HepG2 (cell line): ENCODE measurements around the gene GRIFIN. TPM values are rescaled to one million over a fixed set of nuclear protein-coding genes. Genes with fewer than 3 reads are reported as not detected.

Experiments
- ATAC-seq: fragments of 200-7000 bp; cut with Tn5 transposase; 3 replicates; pipeline ENCODE4 v1.9.1; 2020; ENCODE audit warnings: mild to moderate bottlenecking, moderate library complexity
- BruUV-seq: library from RNA; stranded (reverse); fragments of 400-500 nt; replicated peaks from 2 replicates; lab custom pipeline; 2021; lab: Mats Ljungman, UMichigan
- CTCF ChIA-PET: fragments of 300-600 bp; formaldehyde crosslinking; extraction: SDS; loops from one replicate; lab custom pipeline; 2021; ENCODE audit warnings: low total read pairs, inconsistent platforms, low intra/inter-chr PET ratio; lab: Yijun Ruan, JAX
- POLR2A ChIA-PET: fragments of 350-600 bp; sonication (Branson Sonifier 250); formaldehyde crosslinking; loops from one replicate; lab custom pipeline; 2020; ENCODE audit warnings: antibody characterized with exemption, inconsistent platforms; lab: Yijun Ruan, JAX
- DNase-seq: peaks from one replicate; pipeline ENCODE4 v3.0.0-alpha.2; 2015; ENCODE audit warnings: low spot score
- FAIRE-seq: peaks from 3 replicates; lab custom pipeline; 2011; peaks lifted over from hg19 to GRCh38; lab: Jason Lieb, UNC
- H2AFZ ChIP-seq: one replicate; pipeline ENCODE4 v1.6.1; 2011; ENCODE audit warnings: low read length, inconsistent platforms
- H3K27ac ChIP-seq: fragments of 300-600 bp; 3 replicates; pipeline ENCODE4 v1.8.0; 2011; ENCODE audit warnings: mixed run types, mild to moderate bottlenecking, mixed read lengths, low read length, inconsistent platforms; ENCODE audit not compliant: insufficient read depth; ENCODE audit errors: extremely low read length
- H3K27me3 ChIP-seq, 2 experiments: fragments of 200-600 bp in 1 of 2; 2 replicates in 1 of 2; 3 replicates in 1 of 2; pipeline versions ENCODE4 v1.6.0 to v1.8.0; 2011; ENCODE audit warnings: low read length in 2 of 2, mild to moderate bottlenecking in 2 of 2, moderate library complexity in 2 of 2, inconsistent platforms in 1 of 2; ENCODE audit not compliant: insufficient read depth in 2 of 2, control insufficient read depth in 1 of 2
- H3K36me3 ChIP-seq, 2 experiments: fragments of 200-600 bp in 1 of 2; replicated peaks in 1 of 2; 2 replicates in 1 of 2; 3 replicates in 1 of 2; pipeline versions ENCODE4 v1.5.1 to v1.8.0; 2011; ENCODE audit warnings: low read length in 2 of 2, inconsistent platforms in 1 of 2; ENCODE audit not compliant: insufficient read depth in 2 of 2, control insufficient read depth in 1 of 2
- H3K4me1 ChIP-seq: 2 replicates; pipeline ENCODE4 v1.5.1; 2012; ENCODE audit warnings: low read length, inconsistent platforms; ENCODE audit not compliant: insufficient read depth
- H3K4me2 ChIP-seq: 2 replicates; pipeline ENCODE4 v1.6.0; 2011; ENCODE audit warnings: low read depth, low read length, inconsistent platforms
- H3K4me3 ChIP-seq, 3 experiments: fragments of 200-600 bp in 1 of 3; sonication (generic), shearing (Covaris generic) in 1 of 3; replicated peaks in 1 of 3; 2 replicates each; pipeline ENCODE4 v1.5.1; 2011 to 2016; ENCODE audit warnings: low read length in 3 of 3, inconsistent platforms in 2 of 3, low read depth in 2 of 3, mild to moderate bottlenecking in 2 of 3, control low read depth in 1 of 3, mixed read lengths in 1 of 3; ENCODE audit not compliant: insufficient read depth in 1 of 3
- H3K79me2 ChIP-seq: one replicate; pipeline ENCODE4 v1.6.1; 2011; ENCODE audit warnings: low read length, inconsistent platforms; ENCODE audit not compliant: insufficient read depth
- H3K9ac ChIP-seq: 2 replicates; pipeline ENCODE4 v1.6.0; 2011; ENCODE audit warnings: mild to moderate bottlenecking, low read depth, low read length, inconsistent platforms; ENCODE audit not compliant: insufficient read depth
- H3K9me3 ChIP-seq: 2 replicates; pipeline ENCODE4 v1.5.1; 2012; ENCODE audit warnings: mild to moderate bottlenecking, low read length
- H4K20me1 ChIP-seq: 2 replicates; pipeline ENCODE4 v1.6.0; 2011; ENCODE audit warnings: inconsistent platforms, mild to moderate bottlenecking, low read length, moderate library complexity; ENCODE audit not compliant: insufficient read depth
- BCLAF1 ChIP-seq: fragments of 450-650 bp; IDR thresholded peaks from 2 replicates; pipeline ENCODE4 v1.6.1; 2017; ENCODE audit warnings: mild to moderate bottlenecking
- ELF4 ChIP-seq: sonication (generic); formaldehyde crosslinking; IDR thresholded peaks from 2 replicates; pipeline ENCODE4 v1.5.0; 2020; ENCODE audit warnings: missing genetic modification reagents, mild to moderate bottlenecking, moderate library complexity, borderline replicate concordance
- GABPA ChIP-seq, 2 experiments: IDR thresholded peaks; 2 replicates each; pipeline ENCODE4 v1.6.1; 2011 to 2016; ENCODE audit warnings: low read depth in 2 of 2, low read length in 1 of 2, missing biosample characterization in 1 of 2, missing genetic modification characterization in 1 of 2
- GLI4 ChIP-seq: sonication (generic); formaldehyde crosslinking; IDR thresholded peaks from 2 replicates; pipeline ENCODE4 v1.5.1; 2020; ENCODE audit warnings: missing genetic modification reagents, mild to moderate bottlenecking, moderate library complexity, borderline replicate concordance
- IRX3 ChIP-seq: sonication (generic); formaldehyde crosslinking; IDR thresholded peaks from 2 replicates; pipeline ENCODE4 v1.8.1; 2023; ENCODE audit warnings: mild to moderate bottlenecking, low read depth, missing genetic modification reagents, borderline replicate concordance
- KMT2B ChIP-seq: IDR thresholded peaks from 2 replicates; pipeline ENCODE4 v1.6.1; 2016; ENCODE audit warnings: missing genetic modification reagents, missing compliant biosample characterization
- MEF2D ChIP-seq: sonication (generic); formaldehyde crosslinking; IDR thresholded peaks from 2 replicates; pipeline ENCODE4 v1.5.1; 2020; ENCODE audit warnings: mild to moderate bottlenecking, missing genetic modification reagents
- PCBP1 ChIP-seq: fragments of 200-400 bp; formaldehyde crosslinking; IDR thresholded peaks from 2 replicates; pipeline ENCODE4 v1.6.1; 2017; ENCODE audit warnings: mild to moderate bottlenecking, low read depth, low read length, borderline replicate concordance
- SPEN ChIP-seq: sonication (generic); formaldehyde crosslinking; IDR thresholded peaks from 2 replicates; pipeline ENCODE4 v1.5.1; 2020; ENCODE audit warnings: low read depth, mild to moderate bottlenecking, missing genetic modification reagents
- ZNF235 ChIP-seq: sonication (generic); formaldehyde crosslinking; IDR thresholded peaks from 2 replicates; pipeline ENCODE4 v1.8.1; 2023; ENCODE audit warnings: mild to moderate bottlenecking, missing genetic modification reagents, borderline replicate concordance
- ZNF263 ChIP-seq: sonication (generic); formaldehyde crosslinking; IDR thresholded peaks from 2 replicates; pipeline ENCODE4 v1.4.0; 2020; ENCODE audit warnings: missing genetic modification reagents
- ZNF839 ChIP-seq: sonication (generic); formaldehyde crosslinking; IDR thresholded peaks from 2 replicates; pipeline ENCODE4 v1.4.0; 2020; ENCODE audit warnings: missing genetic modification reagents, mild to moderate bottlenecking, borderline replicate concordance
- ZNF883 ChIP-seq: sonication (generic); formaldehyde crosslinking; IDR thresholded peaks from 2 replicates; pipeline ENCODE4 v1.5.1; 2020; ENCODE audit warnings: mild to moderate bottlenecking, missing genetic modification reagents; ENCODE audit errors: not compliant biosample characterization
- WGBS: methylation state at CpG from one replicate; pipeline ENCODE4 v1.1.6; 2017; ENCODE audit warnings: low lambda C conversion rate; 5-methylcytosine and 5-hydroxymethylcytosine counted together
- in situ Hi-C: cut with HindIII; loops from 2 replicates; pipeline ENCODE4 v1.10.0; 2017; ENCODE audit warnings: low pct_unique_long_range_greater_than_20kb; ENCODE audit not compliant: extremely low pct_ligation_motif_present
- intact Hi-C: fragments of 100-400 bp; cut with micrococcal nuclease; formaldehyde crosslinking; loops from one replicate; pipeline ENCODE4 v1.10.0; 2022; ENCODE audit not compliant: unreplicated experiment
- polyA plus RNA-seq, 8 experiments: library from polyadenylated mRNA; depleted of rRNA in 3 of 8; stranded (reverse) in 7 of 8; unstranded in 1 of 8; fragments of >200 nt; fragmentation: Illumina TruSeq in 4 of 8; extraction: Trizol in 4 of 8; gene quantifications; 2 replicates each; pipeline versions ENCODE4 v1.2.1 to v1.2.3, GENCODE V29; 2011 to 2016; ENCODE audit warnings: low read depth in 4 of 8, missing spikeins in 1 of 8, mixed read lengths in 1 of 8; ENCODE audit not compliant: insufficient read depth in 1 of 8
- total RNA-seq, 5 experiments: library from RNA; depleted of rRNA; stranded (reverse); fragments of >200 nt; fragmentation: Illumina TruSeq; extraction: Trizol; gene quantifications; 2 replicates each; pipeline ENCODE4 v1.2.3, GENCODE V29; 2016; ENCODE audit warnings: low read depth in 1 of 5
- TF ChIP-seq, protein P1 (sequence below): sonication (generic); formaldehyde crosslinking; IDR thresholded peaks from 2 replicates; pipeline ENCODE4 v1.4.0; 2020; ENCODE audit warnings: missing genetic modification reagents, borderline replicate concordance

Gene GRIFIN
- total and polyA plus RNA-seq, 2 of the 13 experiments (the other 11 are each of a cell fraction or from before 2014, with no cell fraction given) = not detected

DNA sequence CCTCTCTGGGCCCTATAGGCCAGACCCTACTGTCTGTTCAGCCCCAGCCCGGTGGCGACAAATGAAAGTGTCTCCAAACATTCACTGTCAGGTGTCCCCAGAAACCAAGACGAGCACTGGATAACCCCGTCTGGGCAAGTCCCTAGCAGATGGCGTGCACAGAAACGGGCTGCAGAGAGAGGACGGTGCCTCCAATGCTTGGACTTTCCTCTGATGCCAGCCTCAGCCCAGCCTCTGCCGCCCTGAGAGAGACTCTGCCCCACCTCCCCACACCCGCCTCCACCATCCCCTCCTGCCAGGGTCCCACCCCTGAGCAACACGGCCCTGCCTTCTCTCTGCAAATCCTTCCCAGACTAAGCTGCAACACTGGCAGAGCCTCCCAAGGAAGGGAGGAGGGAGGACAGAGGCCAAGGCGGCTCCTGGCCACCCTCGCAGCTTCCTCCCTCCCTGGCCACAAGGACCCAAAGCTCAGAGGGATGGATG lies 36.0 kb upstream of the GRIFIN start:
- ATAC-seq = peak; percentile 1; the same call in 1 of the 3 replicates
- CTCF ChIA-PET = no interaction called here

GRCh38 chr7:2511769-2512168 lies 35.6 kb upstream of the GRIFIN start:
- H3K9me3 ChIP-seq = no peaks in the 10 kb centered on the region
- no peak overlapping the region for H3K27ac ChIP-seq
- peaks cover 79% of the 10 kb centered on the region for H3K4me1 ChIP-seq
- peak overlapping the region; percentile 19 to 71 (median 46); a peak in 4 of 6 replicates for H3K4me3 ChIP-seq
- H4K20me1 ChIP-seq = no peaks in the 10 kb centered on the region
- H3K36me3 ChIP-seq = no peaks in the 10 kb centered on the region
- H2AFZ ChIP-seq = no peak overlapping the region
- CTCF ChIA-PET = no interaction called here
- H3K79me2 ChIP-seq = no peaks in the 10 kb centered on the region
- in situ Hi-C loops = no loop called here
- H3K9ac ChIP-seq = no peak overlapping the region
- no peak for DNase-seq
- H3K27me3 ChIP-seq = peaks cover 10 to 82% of the 10 kb centered on the region in 2 experiments; a peak in 4 of 5 replicates
- peak overlapping the region; percentile 83 for H3K4me2 ChIP-seq
- 2% methylated on average over 7 of the region's 18 CpGs for WGBS
- POLR2A ChIA-PET = no interaction called here
- peak; percentile 37; the same call in 2 of the 3 replicates for ATAC-seq
- intact Hi-C loops = no loop called here
- no peak for FAIRE-seq
- BruUV-seq = no TSS peak
- TF ChIP-seq ELF4 (no peak), IRX3 (CRISPR knock-in tag) (0 out of 2 replicates have a peak, but pooled peaks have one; percentile 28), KMT2B (CRISPR knock-in tag) (no peak), GLI4 (CRISPR knock-in tag) (no peak), ZNF839 (CRISPR knock-in tag) (0 out of 2 replicates have a peak, but pooled peaks have one; percentile 66), PCBP1 (no peak), MEF2D (CRISPR knock-in tag) (no peak), ZNF263 (CRISPR knock-in tag) (no peak; the same call in 1 of the 2 replicates), ZNF235 (CRISPR knock-in tag) (no peak), GABPA (IDR thresholded peaks at IDR 0.05; ENCODE audit: low read depth, low read length) (no peak), GABPA (CRISPR knock-in tag; IDR thresholded peaks at IDR 0.05; ENCODE audit: low read depth) (no peak; the same call in 1 of the 2 replicates), BCLAF1 (no peak)
- TF ChIP-seq, protein P1, sequence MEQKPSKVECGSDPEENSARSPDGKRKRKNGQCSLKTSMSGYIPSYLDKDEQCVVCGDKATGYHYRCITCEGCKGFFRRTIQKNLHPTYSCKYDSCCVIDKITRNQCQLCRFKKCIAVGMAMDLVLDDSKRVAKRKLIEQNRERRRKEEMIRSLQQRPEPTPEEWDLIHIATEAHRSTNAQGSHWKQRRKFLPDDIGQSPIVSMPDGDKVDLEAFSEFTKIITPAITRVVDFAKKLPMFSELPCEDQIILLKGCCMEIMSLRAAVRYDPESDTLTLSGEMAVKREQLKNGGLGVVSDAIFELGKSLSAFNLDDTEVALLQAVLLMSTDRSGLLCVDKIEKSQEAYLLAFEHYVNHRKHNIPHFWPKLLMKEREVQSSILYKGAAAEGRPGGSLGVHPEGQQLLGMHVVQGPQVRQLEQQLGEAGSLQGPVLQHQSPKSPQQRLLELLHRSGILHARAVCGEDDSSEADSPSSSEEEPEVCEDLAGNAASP (CRISPR knock-in tag) = no peak

More for the DNA sequence above, 36.0 kb upstream of the GRIFIN start:
- BruUV-seq = no TSS peak
- intact Hi-C loops = no loop called here
- DNase-seq (no peak), FAIRE-seq (no peak)
- H3K27ac ChIP-seq = no peak overlapping the region
- WGBS = 0% methylated on average over 2 of the region's 12 CpGs
- H3K4me3 ChIP-seq = peak overlapping the region in 1 of 3 experiments; percentile 71; a peak in 1 of 6 replicates
- in situ Hi-C loops = no loop called here
- no peaks in the 10 kb centered on the region for H3K79me2 ChIP-seq
- TF ChIP-seq ZNF883 (CRISPR knock-in tag) (peak; percentile 9), SPEN (CRISPR knock-in tag) (no peak)
- no peak overlapping the region for H2AFZ ChIP-seq
- no peaks in the 10 kb centered on the region for H4K20me1 ChIP-seq
- peaks cover 12 to 84% of the 10 kb centered on the region in 2 experiments; a peak in 4 of 5 replicates for H3K27me3 ChIP-seq
- H3K9ac ChIP-seq = no peak overlapping the region
- POLR2A ChIA-PET = no interaction called here
- peak overlapping the region; percentile 83 for H3K4me2 ChIP-seq
- H3K4me1 ChIP-seq = peaks cover 84% of the 10 kb centered on the region
- no peaks in the 10 kb centered on the region for H3K9me3 ChIP-seq
- no peaks in the 10 kb centered on the region for H3K36me3 ChIP-seq
